Occipital lobe (tissue), 2 donors: ENCODE measurements around the gene NT5C2. TPM values are rescaled to one million over a fixed set of nuclear protein-coding genes. Genes with fewer than 3 reads are reported as not detected.
A peak's percentile ranks its signal among the peaks of the same experiment; 100 is the strongest.
"Not testable (repeated sequence)": the region's sequence is repeated elsewhere in the genome, so short reads cannot be mapped to it uniquely, and the experiment has no call there.

Experiments used
- DNase-seq: peaks from one replicate; lab custom pipeline; 2025; lab: John Stamatoyannopoulos, UW
- total RNA-seq: library from RNA; depleted of rRNA; stranded (reverse); fragments of >200 nt; gene quantifications from one replicate; pipeline ENCODE4 v1.2.3, GENCODE V29; 2014

The NT5C2 gene
- total RNA-seq, 1 donor from 2014 or later, result 96.7 TPM

DNA sequence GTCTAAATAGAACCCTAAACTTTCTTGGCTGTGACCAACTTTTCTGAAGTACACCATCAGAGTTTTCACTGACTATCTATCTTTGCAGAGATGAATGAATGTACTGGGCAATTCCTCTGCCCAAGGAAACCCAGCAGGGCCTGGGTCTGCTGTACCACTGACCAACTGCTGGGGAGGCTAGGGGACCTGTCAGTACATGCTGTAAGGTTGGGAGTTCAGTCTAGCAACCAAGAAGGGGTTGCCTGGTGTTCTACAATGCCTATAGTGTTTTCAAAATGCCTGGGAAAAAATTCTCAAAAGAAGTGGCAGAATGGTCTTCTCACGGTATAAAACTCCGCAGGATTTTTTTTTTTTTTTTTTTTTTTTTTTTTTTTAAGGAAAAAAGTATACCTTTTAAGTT lies 106.3 kb downstream of the NT5C2 start:
- DNase-seq, result no peak

DNA sequence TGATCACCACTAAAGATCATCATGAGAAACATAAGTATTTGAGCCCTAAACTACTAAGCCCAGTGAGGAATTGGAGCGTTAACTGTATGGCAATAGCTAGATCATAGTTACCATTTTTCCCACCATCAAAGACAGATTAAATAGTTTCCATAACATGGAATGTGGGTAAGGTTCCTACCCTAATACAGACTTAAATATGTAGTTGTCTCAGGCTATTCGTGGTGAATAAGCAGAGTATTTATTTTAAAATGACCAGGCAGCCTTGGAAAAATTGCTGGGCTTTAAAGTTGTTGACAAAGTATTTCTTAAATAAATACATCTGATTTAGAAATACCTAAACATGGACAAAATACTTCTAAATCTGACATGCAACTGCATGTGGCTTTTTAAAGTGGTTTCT lies 106.8 kb downstream of the NT5C2 start:
- no peak for DNase-seq

DNA sequence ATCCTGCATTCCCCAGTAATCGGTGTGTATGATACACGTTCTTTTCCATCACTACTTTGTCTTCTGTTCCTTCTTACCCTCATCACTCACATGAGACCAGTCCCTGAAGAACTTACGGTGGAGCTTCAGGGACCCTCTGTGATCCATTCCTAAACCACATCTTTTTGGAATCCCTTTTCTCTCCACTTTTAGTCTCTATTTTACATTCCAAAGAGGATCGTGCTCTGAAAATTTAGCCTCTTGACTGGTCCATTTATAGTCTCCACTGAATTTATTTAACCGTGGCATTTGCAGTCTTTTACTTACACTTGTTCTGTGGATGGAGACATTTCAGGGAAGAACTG lies 109.1 kb downstream of the NT5C2 start:
- no peak for DNase-seq

DNA sequence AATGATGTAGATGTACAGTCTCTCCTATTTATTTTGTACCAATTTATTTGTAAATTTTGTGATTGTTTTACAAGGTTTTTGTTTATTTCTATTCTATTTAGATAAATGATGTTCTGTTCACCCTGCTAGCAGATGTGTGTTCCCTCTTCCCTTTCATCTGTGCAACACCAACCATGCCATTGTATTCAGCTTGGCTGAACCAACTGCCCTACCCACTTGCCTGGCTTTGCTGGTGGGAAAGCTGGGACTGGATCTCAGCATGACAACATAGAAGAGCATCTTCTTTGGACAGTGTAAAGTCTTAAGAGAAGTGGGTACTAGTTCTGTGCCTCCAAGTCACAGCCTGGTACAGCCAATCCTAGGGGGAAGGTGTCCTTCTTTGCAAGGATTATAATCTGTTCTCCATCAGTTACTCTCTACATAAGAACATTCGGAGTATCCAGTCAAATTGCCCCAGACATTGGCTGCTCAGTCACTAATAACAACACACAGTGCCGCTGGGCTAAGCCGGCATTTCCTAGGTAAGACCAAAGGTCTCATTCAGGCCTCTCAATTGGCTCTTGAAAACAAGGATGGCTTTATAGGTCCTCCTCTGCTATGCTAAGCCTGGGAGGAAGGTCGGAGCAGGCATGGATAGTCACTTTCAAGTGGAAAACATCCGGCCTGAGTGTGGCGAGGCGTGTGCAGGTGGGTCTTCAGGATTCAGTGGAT lies 109.7 kb downstream of the NT5C2 start:
- no peak for DNase-seq

DNA sequence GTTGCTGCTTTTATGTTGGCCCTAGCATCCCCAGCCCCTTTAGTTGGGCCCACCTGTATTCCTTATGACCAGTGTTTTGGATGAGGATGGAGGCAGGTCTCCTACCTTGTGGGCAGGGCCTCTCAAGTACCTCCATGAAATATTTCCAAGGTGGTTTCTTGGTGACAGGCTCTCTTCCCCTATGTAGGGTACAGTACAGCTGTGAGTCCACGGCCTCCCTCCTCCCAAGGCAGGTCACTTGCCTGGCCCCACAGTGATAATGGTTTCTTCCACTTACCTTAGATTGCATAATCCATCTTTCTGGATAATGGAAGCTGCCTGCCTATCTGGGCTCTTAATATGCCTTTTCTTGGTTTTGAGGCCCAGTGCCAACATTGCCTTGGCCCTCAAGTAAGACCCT lies 110.4 kb downstream of the NT5C2 start:
- no peak for DNase-seq

DNA sequence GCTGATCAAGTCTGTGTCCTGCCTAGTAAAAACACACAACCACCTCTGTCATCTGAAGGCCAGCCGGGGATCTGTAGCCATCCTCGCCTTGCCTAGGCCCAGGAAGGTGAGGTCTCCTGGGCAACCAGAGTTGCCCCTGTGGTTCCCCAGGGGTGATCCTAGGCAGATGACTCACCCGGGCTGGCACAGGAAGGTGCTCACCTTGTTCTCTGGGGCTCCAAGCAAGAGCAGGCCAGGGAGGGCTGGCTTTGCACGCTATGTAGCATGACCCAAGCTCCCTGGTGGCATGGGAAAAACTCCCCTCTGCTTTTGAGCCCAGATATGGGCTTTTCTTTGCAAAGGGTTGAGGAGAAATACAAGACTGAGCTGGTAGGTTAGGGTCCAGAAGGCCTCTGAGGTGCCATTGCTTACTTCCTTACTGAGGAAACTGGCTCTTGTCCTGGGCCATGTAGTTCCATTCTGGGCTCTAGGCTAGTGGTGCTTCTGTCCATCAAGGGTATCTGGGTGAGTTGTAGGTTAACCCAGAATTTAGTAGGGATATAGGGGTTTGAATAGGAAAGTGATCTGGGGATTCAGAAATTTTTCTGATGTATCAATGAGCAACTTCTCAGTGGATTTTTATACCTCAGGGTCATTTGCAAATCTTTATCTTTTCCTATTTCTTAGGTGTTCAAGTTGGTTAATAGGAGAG lies 112.0 kb downstream of the NT5C2 start:
- no peak for DNase-seq

DNA sequence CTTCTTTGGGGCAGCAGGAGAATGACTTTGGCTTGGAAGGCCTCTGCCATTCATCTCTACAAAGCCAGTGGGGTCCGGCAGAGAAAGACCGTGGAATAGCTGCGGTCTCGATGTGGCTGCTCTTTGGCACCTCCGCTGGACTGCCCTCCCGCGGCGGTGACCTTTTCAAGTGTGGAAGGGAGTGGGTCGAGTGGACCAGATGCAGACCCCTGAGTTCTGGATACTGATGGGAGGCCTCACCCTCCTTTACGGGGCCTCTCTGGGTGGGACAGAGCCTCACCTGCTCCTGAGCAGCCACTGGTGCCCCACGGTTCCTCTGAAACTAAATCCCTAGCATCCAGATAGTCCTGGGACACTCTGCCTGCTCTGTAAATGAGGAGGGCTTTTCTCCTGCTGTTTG lies 113.1 kb downstream of the NT5C2 start:
- DNase-seq, result no peak

DNA sequence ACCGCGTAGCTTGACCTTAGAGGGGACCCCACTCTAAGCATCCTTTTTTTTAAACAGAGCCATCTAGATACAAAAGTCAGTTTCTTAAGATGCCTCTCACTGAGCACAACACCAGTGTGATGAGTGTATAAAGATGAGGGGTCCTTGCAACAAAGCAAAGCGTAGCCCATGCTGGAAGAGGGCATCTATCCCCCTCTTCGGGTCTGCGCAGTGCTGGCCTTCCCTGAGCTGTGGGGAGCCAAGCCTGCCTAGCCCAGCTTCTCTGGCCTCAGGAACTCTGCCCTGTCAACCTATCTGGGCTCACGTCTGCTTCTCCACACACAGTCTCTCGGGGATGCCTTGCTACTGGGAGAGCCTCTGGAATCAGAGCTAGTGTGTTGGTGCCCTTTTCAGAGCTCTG lies 114.0 kb downstream of the NT5C2 start:
- DNase-seq, result no peak

DNA sequence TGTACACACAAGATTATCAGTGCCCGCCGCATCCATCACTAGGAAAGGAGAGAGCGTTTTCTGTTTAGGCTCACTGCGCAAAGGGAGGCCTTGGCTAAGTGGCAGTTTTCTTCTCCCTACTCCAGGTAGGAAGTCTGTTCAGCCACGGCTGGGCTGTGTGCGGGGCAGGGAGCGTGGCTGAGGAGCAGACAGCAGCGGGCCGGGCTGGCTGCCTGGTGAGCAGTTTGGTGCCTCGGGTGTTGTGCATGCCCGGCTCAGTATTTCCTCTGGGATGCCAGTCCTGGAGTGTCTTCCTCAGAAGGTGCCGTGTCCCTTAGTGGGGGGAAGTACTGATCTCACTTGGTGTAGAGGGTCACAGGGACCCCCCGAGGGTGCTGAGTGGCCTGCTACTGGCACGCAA lies 114.4 kb downstream of the NT5C2 start:
- DNase-seq, result no peak

DNA sequence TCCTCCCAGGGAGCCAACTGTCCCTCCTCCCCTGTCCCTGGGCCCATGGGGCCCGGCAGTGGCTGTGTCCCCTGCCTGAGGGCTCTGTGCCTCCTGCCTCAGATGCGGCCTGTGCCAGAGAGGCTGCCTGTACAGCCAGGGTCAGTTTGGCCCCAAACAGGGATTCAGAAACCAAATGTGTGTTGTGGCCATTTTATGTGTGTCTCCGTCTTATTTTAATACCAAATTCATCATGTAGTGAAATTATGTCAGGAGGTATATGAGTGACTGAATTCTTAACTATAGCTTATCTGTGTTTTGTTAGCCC lies 114.8 kb downstream of the NT5C2 start:
- no peak for DNase-seq

DNA sequence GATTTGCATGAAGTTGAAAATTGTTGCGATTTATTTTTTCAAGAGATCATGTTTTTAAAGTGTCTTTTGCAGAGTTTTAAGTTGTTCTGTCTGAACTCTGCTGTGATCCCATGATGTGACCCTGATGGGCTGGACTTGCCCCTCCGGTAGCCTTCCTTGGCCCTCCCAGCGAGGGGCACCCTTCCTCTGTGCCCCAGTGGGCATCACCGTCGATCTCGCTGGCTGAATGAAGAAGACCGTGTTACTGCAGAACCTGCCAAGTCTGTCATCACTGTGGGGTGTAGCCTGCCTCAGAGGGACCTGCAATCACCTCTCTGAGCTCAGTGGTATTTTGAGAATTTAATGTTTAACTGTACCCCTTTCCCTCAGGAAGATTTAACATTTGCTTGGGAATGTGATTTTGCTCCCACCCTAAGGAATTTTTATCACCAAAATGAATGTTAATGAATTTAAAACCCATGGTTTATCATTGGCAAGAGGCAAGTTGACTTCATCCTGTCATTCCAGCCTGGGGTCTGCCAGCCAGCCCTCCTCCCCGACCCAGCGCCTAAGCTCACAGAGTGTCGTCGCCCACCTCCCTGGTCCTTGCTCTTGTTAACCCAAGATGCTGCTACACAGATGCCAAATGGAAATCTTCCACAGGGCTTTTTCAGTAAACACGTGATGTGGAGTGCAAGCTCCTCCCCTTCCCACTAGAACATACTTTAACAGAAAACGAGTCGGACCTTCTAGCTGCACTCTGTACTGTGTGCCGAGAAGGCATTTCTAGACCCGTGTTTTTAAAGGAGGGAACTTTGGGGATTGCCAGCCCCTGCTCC lies 115.4 kb downstream of the NT5C2 start:
- DNase-seq, result no peak

DNA sequence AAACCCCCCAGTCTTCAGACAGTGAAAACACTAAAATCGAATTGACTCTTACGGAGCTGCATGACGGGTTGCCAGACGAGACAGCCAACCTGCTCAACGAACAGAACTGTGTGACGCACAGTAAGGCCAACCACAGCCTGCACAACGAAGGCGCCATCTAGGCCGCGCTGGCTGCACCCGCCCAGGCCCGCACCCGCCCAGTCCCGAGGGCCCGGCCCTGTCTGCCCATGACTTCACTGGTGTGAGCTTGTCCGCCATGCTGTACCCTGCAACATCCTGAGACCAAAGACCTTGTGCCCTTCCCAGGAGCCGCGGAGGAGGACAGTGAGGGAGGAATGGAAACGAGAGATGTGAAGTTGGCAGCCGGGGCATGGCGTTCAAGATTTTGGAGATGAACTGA lies 116.1 kb downstream of the NT5C2 start:
- DNase-seq, result no peak

DNA sequence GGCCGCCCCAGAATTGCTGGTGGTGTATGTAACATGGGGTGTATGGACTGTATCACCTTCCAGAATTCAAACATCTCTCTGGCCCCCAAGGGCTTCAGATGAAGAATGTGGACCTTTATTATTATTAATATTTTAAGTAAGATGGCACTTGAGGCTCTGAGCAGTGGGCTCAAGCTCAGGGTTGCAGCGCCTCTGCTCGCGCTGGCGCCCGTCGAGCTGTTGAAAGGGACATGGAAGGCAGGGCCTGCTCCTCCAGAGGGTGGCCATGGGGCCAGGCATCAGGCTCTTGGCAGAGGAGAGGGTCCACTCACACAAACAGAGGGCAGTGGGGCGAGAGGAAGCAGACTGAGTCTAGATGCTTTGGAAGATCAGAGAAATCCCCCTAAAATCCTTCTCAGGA lies 120.2 kb downstream of the NT5C2 start:
- DNase-seq, result no peak

DNA sequence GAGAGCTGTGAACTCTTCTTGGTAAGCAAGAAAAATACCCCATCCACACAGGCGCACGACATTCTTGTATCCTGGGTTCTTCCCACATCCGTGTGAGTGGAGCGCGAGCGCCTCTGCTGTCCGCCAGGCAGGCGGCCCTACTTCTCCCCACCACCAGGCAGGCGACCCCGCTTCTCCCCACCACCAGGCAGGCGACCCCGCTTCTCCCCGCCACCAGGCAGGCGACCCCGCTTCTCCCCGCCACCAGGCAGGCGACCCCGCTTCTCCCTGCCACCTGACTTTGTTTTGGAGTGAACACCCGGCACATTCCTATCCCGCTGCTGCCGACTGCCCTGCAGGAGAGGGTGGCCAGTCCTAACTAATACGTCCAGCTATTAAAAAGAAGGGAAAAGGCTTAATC lies 120.8 kb downstream of the NT5C2 start:
- DNase-seq, result no peak

DNA sequence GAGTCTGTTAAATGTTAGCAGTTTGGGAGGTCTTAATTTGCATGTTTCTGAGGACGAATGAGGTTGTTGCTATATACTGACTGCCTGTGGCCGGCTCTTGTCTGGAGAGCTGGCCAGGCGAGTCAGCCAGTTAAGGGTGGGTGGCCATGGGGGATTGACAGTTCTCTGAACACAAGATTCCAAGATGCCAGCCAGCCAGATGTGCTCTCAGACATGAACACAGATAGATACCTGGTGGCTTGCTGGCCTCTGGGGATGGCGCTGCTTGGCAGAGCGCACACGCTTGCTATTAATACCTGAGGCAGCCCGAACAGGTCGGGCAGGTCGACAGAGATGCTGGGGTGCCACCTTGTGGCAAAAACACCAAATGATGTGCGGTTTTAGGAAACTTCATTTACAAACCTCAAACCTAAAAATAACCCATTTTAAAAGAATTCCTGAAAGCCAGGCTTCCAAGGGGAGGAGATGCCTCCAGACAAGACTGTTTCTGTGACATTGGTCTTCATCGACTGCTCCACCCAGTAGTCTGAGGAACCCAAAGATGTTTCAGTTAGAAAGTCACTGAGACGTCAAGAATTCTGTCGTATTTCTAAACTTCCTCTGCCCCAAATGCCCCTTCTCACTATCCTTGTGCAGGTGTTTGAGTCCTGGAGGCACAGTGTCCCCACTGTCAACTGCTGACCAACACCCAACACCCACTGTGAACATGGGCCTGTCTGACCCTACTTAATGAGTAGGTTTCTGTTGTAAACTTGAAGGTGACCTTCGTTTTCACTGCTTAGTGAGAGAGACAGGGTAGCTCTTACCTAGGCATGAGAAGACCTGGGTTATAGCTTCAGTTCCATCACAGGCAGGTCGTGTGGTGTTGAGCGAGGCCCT lies 123.4 kb downstream of the NT5C2 start:
- peak; percentile 48 for DNase-seq

DNA sequence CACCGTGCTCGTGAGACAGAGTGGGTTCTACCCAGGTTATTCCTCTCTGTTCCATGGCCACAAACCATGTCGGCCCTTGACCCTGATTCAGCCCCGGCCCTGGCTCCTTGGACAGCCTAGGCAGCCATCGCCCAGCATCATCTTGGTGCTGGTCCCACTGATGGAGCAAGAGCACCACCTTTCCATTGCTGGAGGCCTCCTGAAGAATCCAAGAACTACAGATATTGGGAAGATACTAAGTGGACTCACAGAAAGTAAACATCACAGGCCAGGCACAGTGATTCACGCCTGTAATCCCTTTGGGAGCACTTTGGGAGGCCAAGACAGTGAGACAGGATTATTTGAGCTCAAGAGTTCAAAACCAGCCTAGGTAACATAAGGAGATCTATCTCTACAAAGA lies 125.1 kb downstream of the NT5C2 start:
- no peak for DNase-seq

DNA sequence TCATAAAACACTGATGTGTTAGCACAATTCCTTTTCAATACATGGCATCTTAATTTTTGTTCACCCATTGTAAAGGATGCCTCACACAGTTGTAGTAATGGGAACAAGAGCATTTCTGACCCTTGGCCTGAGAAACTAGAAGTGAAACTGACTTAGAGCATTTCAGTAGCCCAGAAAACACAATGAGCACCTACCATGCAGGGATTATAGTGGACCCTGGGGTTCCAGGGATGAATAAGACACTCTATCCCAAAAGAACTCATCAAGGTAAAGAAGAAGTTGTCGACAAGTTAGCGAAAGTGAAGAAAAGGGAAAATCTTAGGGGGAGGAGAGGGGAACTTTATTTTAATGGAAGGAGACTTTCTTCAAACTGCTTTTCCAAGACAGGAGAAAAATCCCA lies 125.6 kb downstream of the NT5C2 start:
- no peak for DNase-seq

DNA sequence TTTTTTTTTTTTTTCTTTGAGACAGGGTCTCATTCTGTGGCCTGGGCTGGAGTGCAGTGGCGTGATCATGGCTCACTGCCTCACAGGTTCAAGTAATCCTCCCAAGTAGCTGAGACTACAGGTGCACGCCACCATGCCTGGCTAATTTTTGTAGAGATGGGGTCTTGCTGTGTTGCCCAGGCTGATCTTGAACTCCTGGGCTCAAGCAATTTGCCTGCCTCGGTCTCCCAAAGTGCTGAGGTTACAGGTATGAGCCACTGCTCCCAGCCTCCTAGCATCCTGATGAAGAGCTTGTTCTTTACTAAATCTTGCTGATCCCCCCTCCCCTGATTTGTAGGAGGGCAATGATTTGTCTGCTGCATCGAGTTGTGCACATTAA lies 126.0 kb downstream of the NT5C2 start:
- not testable (repeated sequence) for DNase-seq

DNA sequence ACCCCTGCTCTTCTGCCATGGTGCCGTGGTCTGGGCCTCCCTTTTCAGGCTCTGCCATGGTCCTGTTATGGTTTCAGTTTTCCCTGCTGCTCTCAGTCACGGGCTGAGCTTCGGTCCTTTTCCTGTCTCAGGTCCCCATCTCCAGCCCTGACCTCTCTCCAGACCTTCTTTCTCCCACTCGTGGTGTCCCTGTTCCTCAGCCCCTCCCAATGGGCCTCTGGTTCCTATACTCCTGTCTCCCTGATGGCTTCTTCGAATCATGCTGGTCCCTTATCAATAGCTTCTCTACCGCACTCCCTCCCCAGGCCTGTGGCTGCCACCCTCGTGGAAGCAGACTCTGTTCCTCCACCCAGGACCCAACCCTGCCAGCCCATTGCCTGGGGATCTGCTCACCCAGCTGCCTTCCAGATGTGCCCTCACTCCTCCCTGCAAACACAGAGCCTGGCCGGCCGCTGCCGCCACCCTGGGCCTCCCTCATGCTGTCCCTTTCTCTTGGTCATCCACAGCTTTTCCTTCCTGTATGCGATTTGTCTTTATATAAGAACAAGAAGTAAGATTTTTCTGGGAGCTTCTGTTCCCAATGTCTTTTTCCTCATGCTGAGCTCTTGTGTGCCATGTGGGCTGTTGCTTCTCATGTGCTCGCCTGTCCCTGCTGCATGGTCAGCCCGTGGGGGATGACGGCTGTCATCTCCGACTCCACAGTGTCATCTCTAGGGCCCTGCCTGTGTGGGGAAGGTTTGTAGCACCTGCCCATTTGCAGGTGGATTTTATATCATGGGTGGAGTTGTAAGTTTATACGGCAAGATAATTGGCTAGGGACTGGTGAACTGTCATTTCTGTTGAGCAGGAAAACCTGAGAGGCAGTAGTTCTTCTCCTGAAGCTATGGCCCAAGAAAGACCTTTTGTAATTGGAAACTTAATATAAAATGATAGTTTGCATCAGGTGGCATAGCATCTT lies 126.7 kb downstream of the NT5C2 start:
- no peak for DNase-seq

DNA sequence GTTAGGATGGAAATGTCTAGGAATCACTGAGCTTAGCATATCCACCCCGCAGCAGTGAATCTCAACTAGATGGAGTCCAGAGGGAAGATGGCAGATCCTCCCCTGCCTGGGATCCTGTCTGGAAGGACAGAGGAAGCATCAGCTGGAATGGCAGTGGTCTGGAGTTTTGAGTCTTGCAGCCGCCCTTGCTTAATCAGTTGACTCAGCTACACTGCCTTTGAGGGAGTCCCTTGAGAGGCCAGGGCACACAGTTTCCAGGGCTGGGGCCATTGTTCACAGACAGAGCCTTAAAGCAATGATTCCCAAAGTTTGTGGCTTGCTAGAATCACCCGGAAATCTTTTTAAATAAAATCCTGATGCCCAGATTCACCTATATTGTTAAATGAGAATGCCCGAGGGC lies 128.1 kb downstream of the NT5C2 start:
- DNase-seq, result no peak
